SK-N-SH treated with all-trans-retinoic acid at 6 μM for 48 hours (cell line): ENCODE results near the gene ARHGAP45.

ENCODE experiments used
- ATAC-seq: fragments of 200-7000 bp; cut with Tn5 transposase; 3 replicates; pipeline ENCODE4 v1.9.1; 2020; ENCODE audit warnings: mild to moderate bottlenecking, moderate library complexity
- ARNTL ChIP-seq: fragments of 450-650 bp; formaldehyde crosslinking; IDR thresholded peaks from 2 replicates; pipeline ENCODE4 v1.5.0; 2020; ENCODE audit warnings: low read depth, mild to moderate bottlenecking, moderate library complexity, borderline replicate concordance
- BACH2 ChIP-seq: fragments of 250-450 bp; sonication (Bioruptor Pico); IDR thresholded peaks from 2 replicates; pipeline ENCODE4 v1.9.0; 2021; ENCODE audit warnings: mild to moderate bottlenecking, borderline replicate concordance
- CREB5 ChIP-seq: fragments of 250-450 bp; sonication (Bioruptor Pico); IDR thresholded peaks from 2 replicates; pipeline ENCODE4 v1.5.1; 2020; ENCODE audit warnings: low read depth, mild to moderate bottlenecking, moderate library complexity
- CSDC2 ChIP-seq: fragments of 250-450 bp; sonication (Bioruptor Pico); IDR thresholded peaks from 2 replicates; pipeline ENCODE4 v1.5.0; 2020; ENCODE audit warnings: mild to moderate bottlenecking, moderate library complexity
- ESRRG ChIP-seq: fragments of 250-450 bp; sonication (Bioruptor Pico); IDR thresholded peaks from 2 replicates; pipeline ENCODE4 v1.6.1; 2021; ENCODE audit warnings: mild to moderate bottlenecking
- GLIS3 ChIP-seq: fragments of 250-450 bp; sonication (Bioruptor Pico); IDR thresholded peaks from 2 replicates; pipeline ENCODE4 v1.5.0; 2020; ENCODE audit warnings: mild to moderate bottlenecking, moderate library complexity
- OSR1 ChIP-seq: fragments of 250-450 bp; sonication (Bioruptor Pico); IDR thresholded peaks from 2 replicates; pipeline ENCODE4 v1.8.0; 2022; ENCODE audit warnings: moderate library complexity, mild to moderate bottlenecking, inconsistent platforms
- PATZ1 ChIP-seq: fragments of 250-450 bp; sonication (Bioruptor Pico); IDR thresholded peaks from 2 replicates; pipeline ENCODE4 v1.8.0; 2020; ENCODE audit warnings: mild to moderate bottlenecking, moderate library complexity, borderline replicate concordance
- POU6F1 ChIP-seq: fragments of 250-450 bp; sonication (Bioruptor Pico); IDR thresholded peaks from 2 replicates; pipeline ENCODE4 v1.8.0; 2021; ENCODE audit warnings: low read depth, mild to moderate bottlenecking, moderate library complexity, borderline replicate concordance
- PPARA ChIP-seq: fragments of 250-450 bp; sonication (Bioruptor Pico); IDR thresholded peaks from 2 replicates; pipeline ENCODE4 v1.5.0; 2020; ENCODE audit warnings: mild to moderate bottlenecking, borderline replicate concordance
- RARB ChIP-seq: fragments of 250-450 bp; sonication (Bioruptor Pico); IDR thresholded peaks from 2 replicates; pipeline ENCODE4 v1.8.0; 2021; ENCODE audit warnings: mild to moderate bottlenecking, moderate library complexity
- SNAI2 ChIP-seq: fragments of 250-450 bp; sonication (Bioruptor Pico); IDR thresholded peaks from 2 replicates; pipeline ENCODE4 v1.5.0; 2020; ENCODE audit warnings: mild to moderate bottlenecking, moderate library complexity
- TCF4 ChIP-seq: fragments of 250-450 bp; sonication (Bioruptor Pico); IDR thresholded peaks from 2 replicates; pipeline ENCODE4 v1.8.0; 2021; ENCODE audit warnings: mild to moderate bottlenecking, moderate library complexity, borderline replicate concordance
- TOX ChIP-seq: fragments of 250-450 bp; sonication (Bioruptor Pico); IDR thresholded peaks from 2 replicates; pipeline ENCODE4 v1.8.0; 2021; ENCODE audit warnings: mild to moderate bottlenecking, moderate library complexity, borderline replicate concordance
- TSHZ2 ChIP-seq: fragments of 250-450 bp; sonication (Bioruptor Pico); IDR thresholded peaks from 2 replicates; pipeline ENCODE4 v1.5.0; 2020; ENCODE audit warnings: mild to moderate bottlenecking, moderate library complexity
- ZC3H10 ChIP-seq: fragments of 250-450 bp; sonication (Bioruptor Pico); IDR thresholded peaks from 2 replicates; pipeline ENCODE4 v1.5.1; 2021; ENCODE audit warnings: mild to moderate bottlenecking, moderate library complexity
- ZFP3 ChIP-seq: fragments of 250-450 bp; sonication (Bioruptor Pico); IDR thresholded peaks from 2 replicates; pipeline ENCODE4 v1.5.0; 2020; ENCODE audit warnings: mild to moderate bottlenecking, moderate library complexity
- ZNF565 ChIP-seq: fragments of 450-650 bp; formaldehyde crosslinking; conservative IDR thresholded peaks from 2 replicates; pipeline ENCODE4 v1.5.0; 2020; ENCODE audit warnings: low read depth, mild to moderate bottlenecking, moderate library complexity
- ZNF70 ChIP-seq: fragments of 450-650 bp; formaldehyde crosslinking; IDR thresholded peaks from 2 replicates; pipeline ENCODE4 v1.5.0; 2020; ENCODE audit warnings: mild to moderate bottlenecking, moderate library complexity
- ZNF8 ChIP-seq: fragments of 450-650 bp; formaldehyde crosslinking; IDR thresholded peaks from 2 replicates; pipeline ENCODE4 v1.5.0; 2020; ENCODE audit warnings: mild to moderate bottlenecking, moderate library complexity

ARHGAP45 gene

GRCh38 chr19:1018393-1018792 lies 48.6 kb upstream of the ARHGAP45 start:
- ATAC-seq: no peak
- no peak for TF ChIP-seq ZNF70 (CRISPR knock-in tag)

- no peak for TF ChIP-seq CSDC2
- TF ChIP-seq ESRRG (CRISPR knock-in tag): no peak
- no peak for TF ChIP-seq TOX (CRISPR knock-in tag)
- no peak for TF ChIP-seq SNAI2 (CRISPR knock-in tag)
- no peak for TF ChIP-seq BACH2 (CRISPR knock-in tag)
- TF ChIP-seq ARNTL (CRISPR knock-in tag): no peak
- TF ChIP-seq ZC3H10 (CRISPR knock-in tag): no peak
- TF ChIP-seq TCF4: no peak
- TF ChIP-seq PPARA (CRISPR knock-in tag): no peak
- TF ChIP-seq OSR1 (CRISPR knock-in tag): no peak
- TF ChIP-seq GLIS3: no peak
- no peak for TF ChIP-seq ZNF70 (CRISPR knock-in tag)
- TF ChIP-seq RARB (CRISPR knock-in tag): no peak
- TF ChIP-seq ZNF565: no peak
- no peak for TF ChIP-seq ZNF8
- ATAC-seq: no peak
Observed at GRCh38 chr19:1018932-1019615, 47.9 kb upstream of the ARHGAP45 start.

- no peak for ATAC-seq
- TF ChIP-seq RARB (CRISPR knock-in tag) (no peak), TSHZ2 (CRISPR knock-in tag) (no peak), ZFP3 (no peak), PATZ1 (CRISPR knock-in tag) (no peak), POU6F1 (CRISPR knock-in tag) (no peak), SNAI2 (CRISPR knock-in tag) (no peak), ZNF565 (no peak), OSR1 (CRISPR knock-in tag) (no peak), ZC3H10 (CRISPR knock-in tag) (no peak), CREB5 (CRISPR knock-in tag) (no peak)
Observed at GRCh38 chr19:1019616-1019961, 47.4 kb upstream of the ARHGAP45 start.

GRCh38 chr19:1019980-1020867 lies 46.7 kb upstream of the ARHGAP45 start:
- ATAC-seq: no peak
- TF ChIP-seq TSHZ2 (CRISPR knock-in tag) (no peak), GLIS3 (no peak), OSR1 (CRISPR knock-in tag) (no peak), ZNF70 (CRISPR knock-in tag) (no peak)
